GM12864 (cell line): ENCODE measurements around the gene BSN.

Experiments used
- DNase-seq: peaks from one replicate; pipeline ENCODE4 v3.0.0-alpha.2; 2011; ENCODE audit warnings: low read depth
- H3K4me3 ChIP-seq: 2 replicates; pipeline ENCODE4 v1.5.1; 2011; ENCODE audit warnings: mild to moderate bottlenecking, low read depth, low read length, control low read depth
- CTCF ChIP-seq: IDR thresholded peaks from 2 replicates; pipeline ENCODE4 v1.5.1; 2011; ENCODE audit warnings: low read depth, mild to moderate bottlenecking, moderate library complexity, low read length, control low read depth, inconsistent platforms; ENCODE audit errors: missing control alignments

BSN gene

GRCh38 chr3:49535971-49536874 lies 18.1 kb upstream of the BSN start:
- DNase-seq: no peak
- no peak for TF ChIP-seq CTCF
- H3K4me3 ChIP-seq: no peak overlapping the region

GRCh38 chr3:49536875-49537533 lies 17.3 kb upstream of the BSN start:
- no peak for DNase-seq
- H3K4me3 ChIP-seq: no peak overlapping the region
- no peak for TF ChIP-seq CTCF

GRCh38 chr3:49539659-49540560 lies 14.4 kb upstream of the BSN start:
- peak; percentile 68 for DNase-seq
- TF ChIP-seq CTCF: peak; percentile 85
- peak overlapping the region; percentile 63 for H3K4me3 ChIP-seq

- H3K4me3 ChIP-seq: no peak overlapping the region
- TF ChIP-seq CTCF: no peak
- no peak for DNase-seq
Observed at GRCh38 chr3:49552087-49552486, 2.2 kb upstream of the BSN start.

GRCh38 chr3:49553324-49553691 lies 969 bp upstream of the BSN start:
- no peak for DNase-seq
- no peak for TF ChIP-seq CTCF
- H3K4me3 ChIP-seq: no peak overlapping the region; the same call in 1 of the 2 replicates

- H3K4me3 ChIP-seq: peak overlapping the region; percentile 42
- TF ChIP-seq CTCF: no peak
- DNase-seq: no peak
Observed at GRCh38 chr3:49554633-49555265, 472 bp downstream of the BSN start.
